Retinal pigment epithelial cell (primary cell): Measurements from ENCODE around the gene FAM180A.
"Not testable (repeated sequence)": the region's sequence is repeated elsewhere in the genome, so short reads cannot be mapped to it uniquely, and the experiment has no call there.

ENCODE experiments used
- DNase-seq: peaks from one replicate; pipeline ENCODE4 v3.0.0-alpha.2; 2010; ENCODE audit warnings: low read depth
- H3K4me3 ChIP-seq: 2 replicates; pipeline ENCODE4 v1.5.1; 2011; ENCODE audit warnings: mild to moderate bottlenecking, low read length, control low read depth, moderate library complexity
- CTCF ChIP-seq: conservative IDR thresholded peaks from 2 replicates; pipeline ENCODE4 v1.5.1; 2011; ENCODE audit warnings: low read depth, low read length, control low read depth, inconsistent platforms

FAM180A gene

DNA sequence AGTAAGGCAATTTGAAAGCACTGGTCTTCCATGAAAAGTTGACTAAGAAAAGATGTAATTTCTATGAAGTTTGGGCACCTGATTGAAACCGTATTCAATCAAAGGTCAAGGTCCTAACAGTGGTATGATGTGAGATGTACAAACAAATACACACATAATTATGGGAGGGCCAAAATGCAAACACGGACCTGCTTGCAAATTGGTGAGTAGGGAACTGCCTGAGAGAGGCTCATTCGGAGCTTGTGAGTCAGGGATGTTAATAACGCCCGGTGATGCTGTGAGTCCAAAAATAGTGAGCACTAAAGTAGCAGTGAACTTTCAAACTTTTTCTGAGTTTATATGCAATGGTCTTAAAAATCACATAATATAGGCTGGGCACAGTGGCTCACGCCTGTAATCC lies 34.2 kb upstream of the FAM180A start:
- TF ChIP-seq CTCF: no peak
- H3K4me3 ChIP-seq: no peak overlapping the region
- DNase-seq: no peak

DNA sequence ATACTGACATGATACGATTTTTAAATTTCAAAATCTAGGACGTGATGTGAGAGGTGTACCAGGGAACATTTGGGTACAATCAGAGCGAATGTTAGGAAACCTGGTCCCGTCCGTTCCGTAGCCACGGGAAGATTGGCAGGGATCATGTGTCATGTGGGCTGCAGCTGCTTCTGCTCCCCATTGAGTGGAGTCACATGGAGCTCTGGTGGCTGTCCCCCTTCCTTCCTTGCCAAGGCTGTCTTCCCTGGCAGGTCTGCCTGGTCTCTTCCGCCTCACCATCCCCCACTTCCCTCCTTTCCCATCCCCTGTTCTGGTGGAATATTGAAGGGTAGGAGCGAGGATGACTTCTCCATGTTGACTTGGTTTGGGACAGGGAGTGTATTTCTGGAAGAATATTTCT lies 33.8 kb upstream of the FAM180A start:
- TF ChIP-seq CTCF: no peak

GRCh38 chr7:135777626-135778398 lies 29.2 kb upstream of the FAM180A start:
- no peak overlapping the region for H3K4me3 ChIP-seq
- no peak for TF ChIP-seq CTCF
- no peak for DNase-seq

More for the DNA sequence above, 33.8 kb upstream of the FAM180A start:
- DNase-seq: no peak
- no peak overlapping the region for H3K4me3 ChIP-seq

GRCh38 chr7:135775915-135776314 lies 27.3 kb upstream of the FAM180A start:
- not testable (repeated sequence) for DNase-seq, H3K4me3 ChIP-seq

DNA sequence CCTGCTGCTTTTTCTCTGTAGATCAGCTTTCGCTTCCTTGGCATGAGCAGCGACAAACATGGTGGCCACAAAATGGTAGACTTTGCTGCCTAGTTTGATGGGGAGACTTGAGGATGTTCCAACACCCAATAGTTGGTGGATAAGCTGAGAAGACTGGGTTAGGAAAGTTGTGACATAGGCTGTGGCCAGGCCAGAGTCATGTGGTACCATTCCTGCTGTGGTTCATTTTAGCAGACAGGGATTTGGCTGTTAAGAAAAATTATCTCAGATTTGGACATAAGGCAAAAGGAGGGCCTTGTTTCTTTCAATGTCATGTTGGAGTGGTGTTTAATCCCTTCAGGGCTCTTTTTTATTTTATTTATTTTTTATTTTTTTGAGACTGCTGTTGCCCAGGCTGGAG lies 26.6 kb upstream of the FAM180A start:
- no peak for DNase-seq
- no peak for TF ChIP-seq CTCF
- H3K4me3 ChIP-seq: no peak overlapping the region

- no peak for TF ChIP-seq CTCF
- peak; percentile 79 for DNase-seq
- H3K4me3 ChIP-seq: no peak overlapping the region
These were observed 25.7 kb upstream of the FAM180A start for GRCh38 chr7:135774284-135774683.

DNA sequence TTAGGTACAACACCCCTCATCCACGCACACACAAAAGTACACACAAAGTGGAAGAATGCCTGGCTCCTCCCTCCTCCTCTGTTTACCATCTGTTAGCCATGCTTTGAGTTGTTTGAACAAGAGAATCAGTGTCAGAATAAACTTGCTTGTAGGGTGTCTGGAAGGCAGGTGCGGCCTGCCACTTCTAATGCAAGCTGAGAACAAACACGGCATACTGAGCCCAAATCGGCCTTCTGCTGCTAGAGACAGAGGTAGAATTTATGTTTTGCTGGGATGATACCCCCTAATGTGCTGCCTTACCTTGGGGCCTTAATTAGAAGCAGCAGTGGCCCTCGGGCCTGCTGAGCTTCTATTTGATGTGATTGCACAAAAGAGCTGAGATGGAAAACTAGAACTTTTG lies 24.9 kb upstream of the FAM180A start:
- DNase-seq: no peak
- H3K4me3 ChIP-seq: no peak overlapping the region
- no peak for TF ChIP-seq CTCF
